T-cell (primary cell): ENCODE measurements around the gene CNTNAP5. TPM values are rescaled to one million over a fixed set of nuclear protein-coding genes. Genes with fewer than 3 reads are reported as not detected.

Source experiments
- ATAC-seq, 4 experiments: fragments of 200-7000 bp in 3 of 4; fragments of 150-1000 bp in 1 of 4; cut with Tn5 transposase; replicated peaks in 1 of 4; 1 replicate in 3 of 4; 2 replicates in 1 of 4; pipeline ENCODE4 v1.10.0; 2021; ENCODE audit warnings: moderate library complexity in 3 of 4, mild to moderate bottlenecking in 2 of 4, moderate number of reproducible peaks in 1 of 4
- CTCF ChIA-PET, 2 donors: fragments of 300-600 bp; sonication (Branson Sonifier 250); formaldehyde crosslinking; loops; one replicate each; lab custom pipeline; 2022; ENCODE audit warnings: antibody characterized with exemption in 2 of 2; lab: Charles Lee
- POLR2A ChIA-PET, 2 donors: fragments of 300-600 bp; sonication (Branson Sonifier 250); formaldehyde crosslinking; loops; one replicate each; lab custom pipeline; 2022; ENCODE audit warnings: antibody characterized with exemption in 2 of 2; lab: Charles Lee
- DNase-seq, 35 experiments: peaks; one replicate each; pipeline versions ENCODE4 v3.0.0 to v3.0.0-alpha.2; 2013 to 2023
- H3K27ac ChIP-seq: one replicate; pipeline ENCODE4 v1.5.1; 2013; ENCODE audit warnings: low read length
- H3K27me3 ChIP-seq, 2 experiments: replicated peaks in 1 of 2; 1 replicate in 1 of 2; 2 replicates in 1 of 2; pipeline versions ENCODE4 v1.6.1 to v1.7.0; 2013; ENCODE audit warnings: low read length in 1 of 2, mixed read lengths in 1 of 2; ENCODE audit not compliant: control insufficient read depth in 2 of 2, insufficient read depth in 2 of 2; ENCODE audit errors: extremely low read depth in 1 of 2
- H3K36me3 ChIP-seq, 2 donors: 1 replicate in 1 of 2; 2 replicates in 1 of 2; pipeline versions ENCODE4 v1.6.1 to v1.7.0; 2013; ENCODE audit warnings: low read length in 1 of 2; ENCODE audit not compliant: control insufficient read depth in 2 of 2, insufficient read depth in 1 of 2; ENCODE audit errors: extremely low read depth in 1 of 2
- H3K4me1 ChIP-seq, 2 experiments: 1 replicate in 1 of 2; 2 replicates in 1 of 2; pipeline versions ENCODE4 v1.6.1 to v1.7.0; 2013; ENCODE audit warnings: low read length in 2 of 2, mixed read lengths in 1 of 2; ENCODE audit not compliant: insufficient read depth in 2 of 2, control insufficient read depth in 1 of 2; ENCODE audit errors: extremely low read depth in 1 of 2
- H3K4me3 ChIP-seq, 2 donors: 1 replicate in 1 of 2; 2 replicates in 1 of 2; pipeline versions ENCODE4 v1.5.1 to v1.7.0; 2013; ENCODE audit warnings: mild to moderate bottlenecking in 2 of 2, low read length in 1 of 2, moderate library complexity in 1 of 2; ENCODE audit not compliant: control insufficient read depth in 1 of 2; ENCODE audit errors: extremely low read depth in 1 of 2
- H3K9me3 ChIP-seq: 2 replicates; pipeline ENCODE4 v1.7.0; 2013
- H3K27ac Mint-ChIP-seq, 2 donors: one replicate each; pipeline ENCODE4 v1.8.0; 2020 to 2021; ENCODE audit warnings: mild to moderate bottlenecking in 2 of 2, mixed read lengths in 2 of 2
- H3K27me3 Mint-ChIP-seq, 2 donors: one replicate each; pipeline ENCODE4 v1.8.0; 2021 to 2022; ENCODE audit warnings: mixed read lengths in 2 of 2
- H3K36me3 Mint-ChIP-seq: one replicate; pipeline ENCODE4 v1.8.0; 2021; ENCODE audit warnings: mixed read lengths
- H3K4me1 Mint-ChIP-seq, 3 donors: one replicate each; pipeline ENCODE4 v1.8.0; 2020 to 2022; ENCODE audit warnings: mixed read lengths in 3 of 3, mild to moderate bottlenecking in 1 of 3
- H3K4me3 Mint-ChIP-seq, 3 donors: one replicate each; pipeline ENCODE4 v1.8.0; 2020 to 2022; ENCODE audit warnings: mild to moderate bottlenecking in 3 of 3, mixed read lengths in 3 of 3, moderate library complexity in 3 of 3
- H3K9me3 Mint-ChIP-seq, 3 donors: one replicate each; pipeline ENCODE4 v1.8.0; 2020 to 2022; ENCODE audit warnings: mixed read lengths in 3 of 3
- WGBS: methylation state at CpG from one replicate; pipeline ENCODE4 v1.1.5; 2013; ENCODE audit warnings: missing lambda C conversion rate; ENCODE audit not compliant: insufficient coverage; 5-methylcytosine and 5-hydroxymethylcytosine counted together
- total RNA-seq, 35 experiments: library from RNA in 6 of 35; stranded (reverse) in 6 of 35; fragments of 120-200 nt in 1 of 35; gene quantifications; one replicate each; pipeline versions ENCODE4 v1.2.1 to v1.2.4 and lab custom pipeline; 2013 to 2026

Gene CNTNAP5
- total RNA-seq, 5 donors from 2014 or later (not counting 1 experiment from before 2014, with no cell fraction given): not detected

DNA sequence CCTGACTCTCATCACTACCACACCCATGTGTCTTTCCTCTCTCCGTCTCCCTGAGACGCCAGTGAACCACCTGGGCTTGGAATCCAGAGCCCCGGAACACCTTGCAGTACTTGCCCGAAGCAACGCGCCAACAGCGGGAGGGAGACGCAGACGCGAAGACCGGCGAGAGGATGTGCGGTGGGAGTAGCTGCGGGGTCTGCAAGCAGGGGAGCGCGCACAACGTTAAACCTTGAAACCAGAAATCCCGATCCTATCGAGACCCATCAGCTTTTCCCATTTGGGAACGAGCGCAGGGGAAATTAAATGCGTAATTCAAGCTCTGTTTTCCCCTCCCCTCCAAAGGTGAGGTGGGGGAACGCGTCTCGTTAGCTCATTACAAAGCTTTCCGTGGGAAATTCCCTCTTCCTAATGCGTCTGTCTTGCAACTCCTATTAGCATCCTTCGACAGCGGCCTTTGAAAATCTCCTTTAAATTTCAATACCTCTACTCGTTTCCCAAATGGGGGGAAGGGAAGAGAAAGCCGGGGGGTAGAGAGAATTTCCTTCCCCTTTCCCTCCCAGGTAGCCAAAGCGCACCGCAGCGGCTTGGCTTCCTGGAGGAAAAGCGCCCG is 421 bp upstream of the CNTNAP5 start:
- no peak overlapping the region for H3K4me3 Mint-ChIP-seq
- 11% methylated on average over 19 of the region's 36 CpGs for WGBS
- peaks cover 30 to 31% of the 10 kb centered on the region in 2 donors for H3K27me3 Mint-ChIP-seq
- H3K36me3 ChIP-seq: no peaks in the 10 kb centered on the region
- ATAC-seq: no peak
- H3K4me3 ChIP-seq: no peak overlapping the region
- H3K4me1 ChIP-seq: no peaks in the 10 kb centered on the region
- ChIA-PET CTCF (interaction anchor here in 1 of 2 donors (0.7 kb wide), 1 partner anchor 196 kb away, joined by 4 read pairs; no protein-coding TSS in a partner anchor), POLR2A (no interaction called here)
- no peak overlapping the region for H3K27ac Mint-ChIP-seq
- no peak overlapping the region for H3K27ac ChIP-seq
- H3K9me3 ChIP-seq: no peaks in the 10 kb centered on the region
- DNase-seq: no peak
- no peaks in the 10 kb centered on the region for H3K36me3 Mint-ChIP-seq
- peaks cover 15% of the 10 kb centered on the region in 2 experiments for H3K27me3 ChIP-seq
- no peaks in the 10 kb centered on the region for H3K4me1 Mint-ChIP-seq
- peaks cover 0 to 7% (median 0%) of the 10 kb centered on the region in 3 donors for H3K9me3 Mint-ChIP-seq

DNA sequence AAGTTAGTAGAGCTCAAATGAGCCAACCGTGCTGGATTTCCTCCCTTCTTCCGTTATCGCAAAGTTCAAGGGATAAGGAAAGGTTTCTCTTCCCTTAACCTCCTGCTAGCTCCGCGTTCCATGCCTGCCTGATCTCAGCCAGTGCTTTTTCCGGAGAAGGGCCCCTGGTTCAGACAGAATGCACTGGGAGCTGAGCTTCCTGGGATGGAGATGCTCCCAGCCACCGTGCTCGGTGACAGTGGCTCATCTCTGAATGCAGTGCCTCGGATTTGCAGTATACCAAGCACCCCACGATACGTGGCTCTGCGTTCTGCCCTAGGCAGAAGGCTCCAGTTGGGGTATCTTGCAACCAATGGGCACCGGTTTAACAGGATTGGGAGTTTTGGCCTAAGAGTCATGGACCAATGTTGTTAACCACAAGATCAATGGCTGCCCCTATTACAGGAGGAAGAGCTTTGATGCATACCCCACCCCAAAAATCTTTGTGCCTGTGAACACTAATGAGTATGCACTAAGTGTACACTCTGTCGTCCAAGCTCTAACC is 876 bp downstream of the CNTNAP5 start:
- DNase-seq (no peak), ATAC-seq (no peak)
- no peaks in the 10 kb centered on the region for H3K36me3 Mint-ChIP-seq
- no peaks in the 10 kb centered on the region for H3K4me1 Mint-ChIP-seq
- H3K9me3 Mint-ChIP-seq: peaks cover 0 to 7% (median 0%) of the 10 kb centered on the region in 3 donors
- Histone ChIP-seq H3K9me3 (no peaks in the 10 kb centered on the region), H3K4me1 (no peaks in the 10 kb centered on the region), H3K36me3 (no peaks in the 10 kb centered on the region), H3K27ac (no peak overlapping the region), H3K27me3 (peaks cover 15% of the 10 kb centered on the region in 2 experiments), H3K4me3 (no peak overlapping the region)
- no peak overlapping the region for H3K4me3 Mint-ChIP-seq
- ChIA-PET CTCF (no interaction called here), POLR2A (no interaction called here)
- 40% methylated on average over 8 of the region's 14 CpGs for WGBS
- peaks cover 30 to 31% of the 10 kb centered on the region in 2 donors for H3K27me3 Mint-ChIP-seq
- H3K27ac Mint-ChIP-seq: no peak overlapping the region

DNA sequence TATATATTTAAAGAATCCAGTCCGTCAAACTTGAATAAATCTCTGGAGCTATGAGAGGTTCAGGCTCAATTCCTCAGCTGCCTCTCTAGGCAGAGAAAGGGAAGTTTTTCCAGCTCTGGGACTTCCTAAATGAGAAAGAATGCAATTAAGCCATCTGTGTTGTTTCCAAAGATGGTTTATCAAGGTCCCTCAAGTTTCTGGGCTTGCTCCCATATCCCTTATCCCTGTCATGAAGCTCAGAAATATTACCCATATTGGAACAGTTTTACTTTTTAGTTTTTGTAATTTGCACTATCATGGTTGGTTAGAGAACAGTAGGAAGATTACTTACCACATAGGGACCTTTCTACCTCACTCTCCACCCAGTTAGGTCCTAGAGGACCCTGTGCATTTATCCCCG is 1.4 kb downstream of the CNTNAP5 start:
- DNase-seq (no peak), ATAC-seq (no peak)
- Mint-ChIP-seq H3K27me3 (peaks cover 30 to 31% of the 10 kb centered on the region in 2 donors), H3K27ac (no peak overlapping the region), H3K9me3 (peaks cover 0 to 7% (median 0%) of the 10 kb centered on the region in 3 donors), H3K36me3 (no peaks in the 10 kb centered on the region), H3K4me3 (no peak overlapping the region), H3K4me1 (no peaks in the 10 kb centered on the region)
- whole genome bisulfite sequencing: no CpG with 5 or more reads among the region's 2 CpGs
- no peaks in the 10 kb centered on the region for H3K4me1 ChIP-seq
- peaks cover 15% of the 10 kb centered on the region in 2 experiments for H3K27me3 ChIP-seq
- ChIA-PET CTCF (no interaction called here), POLR2A (no interaction called here)
- no peaks in the 10 kb centered on the region for H3K9me3 ChIP-seq
- no peaks in the 10 kb centered on the region for H3K36me3 ChIP-seq
- H3K4me3 ChIP-seq: no peak overlapping the region
- H3K27ac ChIP-seq: no peak overlapping the region

DNA sequence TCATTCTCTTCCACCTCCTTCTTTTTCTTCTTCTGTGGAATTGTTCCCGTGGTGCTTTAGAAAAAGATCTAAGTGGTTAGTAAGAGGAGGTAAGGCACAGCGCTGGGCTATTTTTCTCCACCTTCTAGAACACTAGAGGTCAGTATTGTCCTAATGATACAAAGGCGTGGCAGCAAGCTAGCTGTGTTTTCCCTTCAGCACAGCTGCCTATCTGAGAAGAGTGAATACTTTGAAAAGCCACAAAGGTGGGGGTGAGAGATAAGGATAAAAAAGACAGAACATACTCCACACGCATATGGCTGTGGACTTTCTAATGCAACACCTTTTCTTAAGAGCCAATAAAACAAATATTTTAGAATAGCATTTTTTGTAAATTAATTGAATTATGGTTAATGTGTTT is 2.1 kb downstream of the CNTNAP5 start:
- ChIA-PET CTCF (no interaction called here), POLR2A (no interaction called here)
- Mint-ChIP-seq H3K4me3 (no peak overlapping the region), H3K36me3 (no peaks in the 10 kb centered on the region), H3K9me3 (peaks cover 0 to 7% (median 0%) of the 10 kb centered on the region in 3 donors), H3K27me3 (peaks cover 30 to 31% of the 10 kb centered on the region in 2 donors), H3K27ac (no peak overlapping the region), H3K4me1 (no peaks in the 10 kb centered on the region)
- Histone ChIP-seq H3K9me3 (no peaks in the 10 kb centered on the region), H3K36me3 (no peaks in the 10 kb centered on the region), H3K27me3 (peaks cover 15% of the 10 kb centered on the region in 2 experiments), H3K4me1 (no peaks in the 10 kb centered on the region), H3K27ac (no peak overlapping the region), H3K4me3 (no peak overlapping the region)
- ATAC-seq (no peak), DNase-seq (no peak)
- no CpG with 5 or more reads among the region's 4 CpGs for WGBS

DNA sequence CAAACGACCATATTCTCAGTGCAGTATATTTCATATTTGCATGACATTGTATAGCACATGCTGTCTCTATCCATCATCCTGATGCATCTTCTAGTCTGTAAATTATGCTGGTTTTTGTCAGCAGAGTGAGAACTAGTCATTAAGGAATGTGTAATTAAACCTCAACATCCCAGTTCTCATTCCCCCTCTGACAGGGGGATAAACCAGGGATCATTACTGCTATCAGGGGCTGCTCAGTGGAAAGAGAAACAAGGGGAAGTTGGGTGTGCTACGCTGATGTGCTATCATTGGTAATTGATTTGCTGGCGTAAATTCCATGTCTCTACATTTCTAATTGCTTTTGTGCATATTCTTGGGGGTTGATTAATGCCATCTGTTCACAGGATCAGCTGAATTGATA is 7.7 kb downstream of the CNTNAP5 start:
- ATAC-seq (no peak), DNase-seq (no peak)
- ChIA-PET POLR2A (no interaction called here), CTCF (no interaction called here)
- WGBS: no CpG with 5 or more reads among the region's 3 CpGs
- Histone ChIP-seq H3K36me3 (no peaks in the 10 kb centered on the region), H3K27me3 (no peaks in the 10 kb centered on the region), H3K9me3 (no peaks in the 10 kb centered on the region), H3K27ac (no peak overlapping the region), H3K4me3 (no peak overlapping the region), H3K4me1 (no peaks in the 10 kb centered on the region)
- Mint-ChIP-seq H3K36me3 (no peaks in the 10 kb centered on the region), H3K27me3 (no peaks in the 10 kb centered on the region), H3K9me3 (peaks cover 3 to 4% (median 3%) of the 10 kb centered on the region in 3 donors), H3K4me3 (no peak overlapping the region), H3K27ac (no peak overlapping the region), H3K4me1 (no peaks in the 10 kb centered on the region)

DNA sequence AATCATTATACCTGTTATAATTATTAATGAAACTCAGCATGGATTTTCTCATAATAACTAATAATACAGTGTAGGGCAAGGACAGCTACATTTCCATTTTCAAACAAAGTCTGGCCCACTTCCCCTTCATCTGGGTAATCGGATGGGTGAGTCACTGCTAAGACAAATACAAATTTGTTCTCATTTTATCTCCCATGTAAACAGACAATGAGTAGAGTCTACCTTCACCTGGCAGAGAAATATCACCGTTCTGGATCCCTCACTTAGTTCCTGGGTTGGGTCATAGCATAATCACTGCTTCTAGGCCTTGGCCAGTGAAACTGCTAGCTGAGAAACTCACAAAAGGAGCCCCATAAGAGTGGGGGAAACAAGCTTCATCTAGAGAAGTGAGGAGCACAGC is 9.2 kb downstream of the CNTNAP5 start:
- H3K36me3 ChIP-seq: no peaks in the 10 kb centered on the region
- Mint-ChIP-seq H3K4me3 (no peak overlapping the region), H3K27ac (no peak overlapping the region), H3K4me1 (no peaks in the 10 kb centered on the region), H3K36me3 (no peaks in the 10 kb centered on the region), H3K9me3 (peaks cover 3 to 4% (median 3%) of the 10 kb centered on the region in 3 donors), H3K27me3 (no peaks in the 10 kb centered on the region)
- CTCF ChIA-PET: no interaction called here
- no peaks in the 10 kb centered on the region for H3K9me3 ChIP-seq
- no peaks in the 10 kb centered on the region for H3K27me3 ChIP-seq
- no peak for DNase-seq
- no peak for ATAC-seq
- H3K4me1 ChIP-seq: no peaks in the 10 kb centered on the region
- H3K27ac ChIP-seq: no peak overlapping the region
- H3K4me3 ChIP-seq: no peak overlapping the region
- POLR2A ChIA-PET: no interaction called here
- WGBS: 48% methylated on average over 2 of the region's 2 CpGs
